Common myeloid progenitor, CD34-positive (primary cell): ENCODE data around the gene LRP8.
A peak's percentile ranks its signal among the peaks of the same experiment; 100 is the strongest.

Experiments used
- CTCF ChIA-PET: fragments of 350-600 bp; sonication (Branson Sonifier 250); formaldehyde crosslinking; loops from one replicate; lab custom pipeline; 2021; ENCODE audit warnings: antibody characterized with exemption; lab: Charles Lee
- POLR2A ChIA-PET: fragments of 350-600 bp; sonication (Branson Sonifier 250); formaldehyde crosslinking; loops from one replicate; lab custom pipeline; 2021; ENCODE audit warnings: antibody characterized with exemption; lab: Charles Lee
- DNase-seq, 3 donors: peaks; one replicate each; pipeline versions ENCODE4 v3.0.0 to v3.0.0-alpha.2; 2013
- H3K27ac ChIP-seq, 2 experiments: 1 replicate in 1 of 2; 2 replicates in 1 of 2; pipeline ENCODE4 v1.7.0; 2013; ENCODE audit warnings: inconsistent platforms in 2 of 2, low read length in 2 of 2, mild to moderate bottlenecking in 2 of 2, low read depth in 1 of 2, moderate library complexity in 1 of 2; ENCODE audit not compliant: severe bottlenecking in 2 of 2, insufficient read depth in 1 of 2, poor library complexity in 1 of 2
- H3K27me3 ChIP-seq, 5 experiments: replicated peaks in 2 of 5; 1 replicate in 3 of 5; 2 replicates in 2 of 5; pipeline versions ENCODE4 v1.6.1 to v1.7.0; 2013; ENCODE audit warnings: low read length in 4 of 5, mild to moderate bottlenecking in 2 of 5, moderate library complexity in 2 of 5, inconsistent platforms in 1 of 5; ENCODE audit not compliant: insufficient read depth in 5 of 5, control insufficient read depth in 4 of 5
- H3K36me3 ChIP-seq, 4 experiments: 1 replicate in 2 of 4; 2 replicates in 2 of 4; pipeline versions ENCODE4 v1.6.1 to v1.7.0; 2013; ENCODE audit warnings: low read length in 3 of 4, control low read depth in 1 of 4, mild to moderate bottlenecking in 1 of 4; ENCODE audit not compliant: control insufficient read depth in 4 of 4, insufficient read depth in 4 of 4
- H3K4me1 ChIP-seq, 4 experiments: 1 replicate in 3 of 4; 2 replicates in 1 of 4; pipeline versions ENCODE4 v1.6.1 to v1.7.1; 2013; ENCODE audit warnings: low read length in 3 of 4, mild to moderate bottlenecking in 3 of 4, control low read depth in 1 of 4, inconsistent platforms in 1 of 4, moderate library complexity in 1 of 4; ENCODE audit not compliant: control insufficient read depth in 4 of 4, insufficient read depth in 4 of 4; ENCODE audit errors: control extremely low read depth in 1 of 4
- H3K4me3 ChIP-seq, 7 experiments: 1 replicate in 4 of 7; 2 replicates in 3 of 7; pipeline versions ENCODE4 v1.5.1 to v1.7.0; 2013; ENCODE audit warnings: mild to moderate bottlenecking in 7 of 7, low read length in 6 of 7, moderate library complexity in 6 of 7, inconsistent platforms in 2 of 7, low read depth in 2 of 7, control low read depth in 1 of 7; ENCODE audit not compliant: insufficient read depth in 4 of 7, control insufficient read depth in 1 of 7; ENCODE audit errors: extremely low read depth in 1 of 7
- H3K9me3 ChIP-seq, 5 experiments: 1 replicate in 4 of 5; 2 replicates in 1 of 5; pipeline versions ENCODE4 v1.6.1 to v1.7.1; 2013; ENCODE audit warnings: low read length in 4 of 5, mild to moderate bottlenecking in 2 of 5, inconsistent platforms in 1 of 5, low read depth in 1 of 5, moderate library complexity in 1 of 5; ENCODE audit not compliant: control insufficient read depth in 4 of 5, insufficient read depth in 2 of 5; ENCODE audit errors: control extremely low read depth in 1 of 5
- WGBS: methylation state at CpG from one replicate; pipeline ENCODE4 v1.1.5; 2013; ENCODE audit not compliant: insufficient coverage; 5-methylcytosine and 5-hydroxymethylcytosine counted together

The LRP8 gene

DNA sequence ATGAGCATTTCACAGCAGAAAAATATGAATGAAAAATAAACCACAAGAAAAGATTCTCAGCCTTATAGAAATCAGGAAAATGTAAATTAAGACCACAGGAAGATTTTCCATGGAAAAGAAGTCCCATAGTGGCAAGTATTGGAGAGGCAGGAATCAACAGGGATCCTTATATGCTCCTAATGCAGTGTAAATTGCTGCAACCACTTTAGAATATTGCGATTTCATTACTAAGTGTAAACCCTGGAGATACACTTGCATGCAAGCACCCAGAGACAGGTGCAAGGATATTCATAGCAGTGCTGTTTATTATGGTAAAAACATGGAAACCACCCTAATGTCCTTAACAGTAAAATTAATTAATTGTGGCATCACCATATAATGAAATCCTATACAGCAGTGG, 10.6 kb upstream of the LRP8 start:
- H3K4me1 ChIP-seq, result peaks cover 0 to 10% (median 2%) of the 10 kb centered on the region in 4 experiments
- no peak overlapping the region for H3K27ac ChIP-seq
- no peaks in the 10 kb centered on the region for H3K9me3 ChIP-seq
- H3K4me3 ChIP-seq, result no peak overlapping the region
- H3K27me3 ChIP-seq, result no peaks in the 10 kb centered on the region
- ChIA-PET CTCF (no interaction called here), POLR2A (no interaction called here)
- DNase-seq, result no peak
- no peaks in the 10 kb centered on the region for H3K36me3 ChIP-seq
- WGBS, result no CpG with 5 or more reads among the region's 1 CpG

DNA sequence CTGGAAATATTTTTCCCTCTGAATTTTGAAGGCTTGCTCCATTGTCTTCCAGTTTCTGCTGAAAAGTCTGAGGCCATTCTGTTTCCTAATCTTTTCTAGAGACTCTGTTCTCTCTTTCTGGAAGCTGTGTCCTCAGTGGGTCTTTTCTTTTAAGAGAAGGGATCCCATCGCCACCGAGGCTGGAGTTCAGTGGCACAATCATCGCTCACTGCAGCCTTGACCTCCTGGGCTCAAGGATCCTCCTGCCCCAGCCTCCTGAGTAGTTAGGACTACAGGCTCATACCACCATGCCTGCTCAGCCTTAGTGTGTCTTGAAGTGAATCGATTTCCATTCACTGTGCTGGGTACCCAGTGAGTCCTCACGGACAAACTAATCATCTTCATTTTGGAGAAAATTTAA, 9.6 kb upstream of the LRP8 start:
- Histone ChIP-seq H3K27ac (no peak overlapping the region), H3K9me3 (no peaks in the 10 kb centered on the region), H3K4me3 (no peak overlapping the region), H3K27me3 (no peaks in the 10 kb centered on the region), H3K36me3 (no peaks in the 10 kb centered on the region), H3K4me1 (peaks cover 0 to 10% (median 2%) of the 10 kb centered on the region in 4 experiments)
- POLR2A ChIA-PET, result no interaction called here
- 100% methylated on average over 2 of the region's 5 CpGs for WGBS
- no peak for DNase-seq
- CTCF ChIA-PET, result no interaction called here

DNA sequence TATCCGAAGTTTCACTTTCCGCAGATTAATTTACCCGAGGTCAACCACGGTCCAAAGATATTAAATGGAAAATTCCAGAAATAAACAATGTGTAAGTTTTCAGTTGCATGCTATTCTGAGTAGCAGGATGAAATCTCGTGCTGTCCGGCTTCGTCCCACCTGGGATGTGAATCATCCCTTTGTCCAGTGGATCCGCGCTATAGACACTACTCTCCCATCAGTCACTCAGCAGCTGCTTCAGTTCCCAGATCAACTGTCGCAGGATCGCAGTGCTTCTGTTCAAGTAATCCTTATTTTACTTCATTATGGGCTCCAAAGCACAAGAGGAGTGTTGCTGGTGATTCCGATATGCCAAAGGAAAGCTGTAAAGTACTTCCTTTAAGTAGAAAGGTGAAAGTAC, 8.3 kb upstream of the LRP8 start:
- POLR2A ChIA-PET, result no interaction called here
- WGBS, result 100% methylated on average over 10 of the region's 12 CpGs
- no peak for DNase-seq
- no peaks in the 10 kb centered on the region for H3K36me3 ChIP-seq
- H3K4me3 ChIP-seq, result no peak overlapping the region
- H3K27me3 ChIP-seq, result no peaks in the 10 kb centered on the region
- no peaks in the 10 kb centered on the region for H3K9me3 ChIP-seq
- peaks cover 0 to 10% (median 2%) of the 10 kb centered on the region in 4 experiments for H3K4me1 ChIP-seq
- H3K27ac ChIP-seq, result no peak overlapping the region
- CTCF ChIA-PET, result interaction anchor here (1.4 kb wide), 1 partner anchor 31 kb away, joined by 3 read pairs; no protein-coding TSS in a partner anchor

DNA sequence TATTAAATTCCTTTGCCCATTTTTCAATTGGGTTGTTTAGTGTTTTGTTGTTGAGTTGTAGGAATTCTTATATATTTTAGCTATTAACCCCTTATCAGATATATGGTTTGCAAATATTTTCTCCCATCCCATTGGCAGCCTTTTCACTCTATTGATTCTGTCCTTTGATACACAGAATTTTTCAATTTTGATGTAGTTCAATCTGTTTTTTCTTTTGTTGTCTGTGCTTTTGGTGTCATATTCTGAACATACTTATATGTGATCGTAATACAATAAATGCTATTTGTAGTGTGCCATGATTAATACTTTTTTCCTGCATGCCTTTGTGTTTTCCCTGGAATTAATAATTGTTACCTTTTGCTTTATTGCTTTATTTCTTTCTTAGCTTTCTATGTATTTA, 7.8 kb upstream of the LRP8 start:
- Histone ChIP-seq H3K4me1 (peaks cover 0 to 10% (median 2%) of the 10 kb centered on the region in 4 experiments), H3K27me3 (no peaks in the 10 kb centered on the region), H3K27ac (no peak overlapping the region), H3K9me3 (no peaks in the 10 kb centered on the region), H3K4me3 (no peak overlapping the region), H3K36me3 (no peaks in the 10 kb centered on the region)
- CTCF ChIA-PET, result interaction anchor here (1.4 kb wide), 1 partner anchor 32 kb away, joined by 3 read pairs; no protein-coding TSS in a partner anchor
- POLR2A ChIA-PET, result no interaction called here
- no CpG with 5 or more reads among the region's 1 CpG for WGBS
- DNase-seq, result no peak

DNA sequence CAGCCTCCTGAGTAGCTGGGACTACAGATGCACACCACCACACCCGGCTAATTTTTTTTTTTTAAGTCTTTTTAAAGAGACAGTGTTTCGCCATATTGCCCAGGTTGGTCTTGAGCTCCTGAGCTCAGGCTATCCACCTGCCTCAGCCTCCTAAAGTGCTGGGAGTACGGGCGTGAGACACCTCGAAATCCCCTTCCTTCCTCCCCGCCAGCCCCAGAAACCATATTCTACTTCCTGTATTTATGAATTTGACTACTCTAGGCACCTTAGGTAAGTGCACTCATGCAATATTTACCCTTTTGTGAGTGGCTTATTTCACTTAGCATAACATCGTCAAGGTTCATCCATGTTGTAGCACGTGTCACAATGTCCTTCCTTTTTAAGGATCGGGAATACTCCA, 6.9 kb upstream of the LRP8 start:
- Histone ChIP-seq H3K27me3 (no peaks in the 10 kb centered on the region), H3K4me1 (peaks cover 0 to 10% (median 2%) of the 10 kb centered on the region in 4 experiments), H3K9me3 (no peaks in the 10 kb centered on the region), H3K4me3 (no peak overlapping the region), H3K36me3 (no peaks in the 10 kb centered on the region), H3K27ac (no peak overlapping the region)
- WGBS, result 54% methylated on average over 8 of the region's 9 CpGs
- ChIA-PET POLR2A (no interaction called here), CTCF (interaction anchor here (1.4 kb wide), 1 partner anchor 33 kb away, joined by 3 read pairs; no protein-coding TSS in a partner anchor)
- peak in 2 of 3 donors; percentile 34 to 38 for DNase-seq

DNA sequence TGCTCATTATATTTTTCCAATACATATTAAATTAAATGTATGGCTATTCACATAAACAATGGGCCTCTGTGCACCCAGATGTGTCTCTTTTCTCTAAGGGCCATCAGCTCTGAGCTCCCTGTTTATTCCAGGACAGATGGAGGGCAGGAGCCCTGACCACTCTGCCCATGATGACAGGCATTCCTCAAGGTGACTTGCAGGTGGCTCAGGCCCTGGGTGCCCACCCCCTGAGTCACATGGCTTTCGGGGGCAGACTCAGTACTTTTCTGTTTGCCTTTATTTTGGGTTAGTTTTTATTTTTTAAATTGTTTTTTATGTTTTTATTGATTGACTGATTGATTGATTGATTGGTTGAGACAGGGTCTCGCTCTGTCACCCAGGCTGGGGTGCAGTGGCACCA, 6.4 kb upstream of the LRP8 start:
- ChIA-PET POLR2A (no interaction called here), CTCF (no interaction called here)
- Histone ChIP-seq H3K27me3 (no peaks in the 10 kb centered on the region), H3K27ac (no peak overlapping the region), H3K4me1 (peaks cover 0 to 10% (median 2%) of the 10 kb centered on the region in 4 experiments), H3K4me3 (no peak overlapping the region), H3K36me3 (no peaks in the 10 kb centered on the region), H3K9me3 (no peaks in the 10 kb centered on the region)
- 100% methylated on average over 1 of the region's 2 CpGs for WGBS
- DNase-seq, result no peak

DNA sequence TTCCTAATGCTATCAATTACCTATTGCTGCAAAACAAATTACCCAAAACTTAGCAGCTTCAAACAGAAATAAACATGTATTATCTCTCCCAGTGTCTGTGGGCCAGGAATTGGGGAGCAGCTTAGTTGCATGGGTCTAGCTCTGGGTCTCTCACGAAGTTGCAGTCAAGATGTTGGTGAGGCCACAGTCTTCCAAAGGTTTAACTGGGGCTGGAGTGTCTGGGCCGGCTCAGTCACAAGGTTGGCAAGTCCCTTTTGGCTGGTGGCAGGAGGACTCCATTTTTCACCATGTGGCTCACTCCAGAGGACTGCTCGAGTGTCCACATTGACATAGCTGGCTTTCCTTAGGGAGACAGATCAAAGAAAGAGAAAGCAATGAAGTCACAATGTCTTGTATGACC, 5.0 kb upstream of the LRP8 start:
- WGBS, result 100% methylated on average over 3 of the region's 3 CpGs
- H3K9me3 ChIP-seq, result no peaks in the 10 kb centered on the region
- H3K36me3 ChIP-seq, result no peaks in the 10 kb centered on the region
- H3K4me3 ChIP-seq, result no peak overlapping the region
- DNase-seq, result no peak
- peaks cover 0 to 20% (median 7%) of the 10 kb centered on the region in 4 experiments for H3K4me1 ChIP-seq
- CTCF ChIA-PET, result no interaction called here
- POLR2A ChIA-PET, result no interaction called here
- no peaks in the 10 kb centered on the region for H3K27me3 ChIP-seq
- H3K27ac ChIP-seq, result no peak overlapping the region
